ENCODE measurements around the gene HAVCR2. TPM values are rescaled to one million over a fixed set of nuclear protein-coding genes. Genes with fewer than 3 reads are reported as not detected.

HAVCR2 gene
- total RNA-seq, 1 experiment from 2014 or later = not detected

DNA sequence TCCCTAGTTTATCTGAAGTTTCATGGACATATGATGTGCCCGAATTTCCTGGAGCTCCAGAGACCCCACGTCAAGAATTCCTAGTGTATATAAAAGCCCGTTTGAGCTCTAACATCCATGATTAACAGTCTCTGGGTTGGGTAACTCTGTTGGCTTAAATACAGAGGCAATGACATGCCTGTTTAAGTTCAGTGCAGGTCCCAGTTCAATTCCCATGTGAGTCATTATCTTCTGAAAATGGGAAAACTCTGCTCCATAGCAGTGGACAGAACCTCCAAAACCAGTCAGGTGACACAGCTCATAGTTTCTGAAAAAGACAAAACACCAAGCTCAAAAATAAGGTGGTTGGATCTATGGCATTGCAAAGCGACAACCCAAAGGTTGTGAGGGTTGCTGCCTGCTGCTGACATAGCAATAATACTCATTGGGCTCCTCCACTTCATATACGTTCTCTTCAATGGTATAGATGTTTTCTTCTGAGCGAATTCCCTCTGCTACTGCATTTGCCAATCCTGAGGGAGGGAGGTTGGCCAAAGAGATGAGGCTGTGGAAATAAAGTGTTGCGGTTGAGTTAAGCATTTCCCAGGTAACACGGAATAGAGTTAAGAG, 22.0 kb downstream of the HAVCR2 start:
- no peaks in the 10 kb centered on the region for H3K9me3 ChIP-seq (ENCODE audit: insufficient read depth, low read depth)
- ChIA-PET CTCF (no interaction called here), POLR2A (ENCODE audit: unreplicated experiment) (no interaction called here)
- no TSS peak for BruUV-seq (replicated peaks)
- no peak overlapping the region for H3K4me2 ChIP-seq
- no peaks in the 10 kb centered on the region for H3K27me3 ChIP-seq (ENCODE audit: insufficient read depth, low read depth)
- H3K27ac ChIP-seq = no peak overlapping the region
- H3F3A ChIP-seq (ENCODE audit: insufficient read depth, low read depth) = no peaks in the 10 kb centered on the region
- no peak overlapping the region for H2AFZ ChIP-seq
- DNase-seq = no peak
- H4K20me1 ChIP-seq (ENCODE audit: insufficient read depth) = no peaks in the 10 kb centered on the region
- no peaks in the 10 kb centered on the region for H3K79me2 ChIP-seq (ENCODE audit: low read depth)
- TF ChIP-seq EZH2 (IDR thresholded peaks at IDR 0.05; ENCODE audit: low read depth) = no peak
- TF ChIP-seq, protein P1, sequence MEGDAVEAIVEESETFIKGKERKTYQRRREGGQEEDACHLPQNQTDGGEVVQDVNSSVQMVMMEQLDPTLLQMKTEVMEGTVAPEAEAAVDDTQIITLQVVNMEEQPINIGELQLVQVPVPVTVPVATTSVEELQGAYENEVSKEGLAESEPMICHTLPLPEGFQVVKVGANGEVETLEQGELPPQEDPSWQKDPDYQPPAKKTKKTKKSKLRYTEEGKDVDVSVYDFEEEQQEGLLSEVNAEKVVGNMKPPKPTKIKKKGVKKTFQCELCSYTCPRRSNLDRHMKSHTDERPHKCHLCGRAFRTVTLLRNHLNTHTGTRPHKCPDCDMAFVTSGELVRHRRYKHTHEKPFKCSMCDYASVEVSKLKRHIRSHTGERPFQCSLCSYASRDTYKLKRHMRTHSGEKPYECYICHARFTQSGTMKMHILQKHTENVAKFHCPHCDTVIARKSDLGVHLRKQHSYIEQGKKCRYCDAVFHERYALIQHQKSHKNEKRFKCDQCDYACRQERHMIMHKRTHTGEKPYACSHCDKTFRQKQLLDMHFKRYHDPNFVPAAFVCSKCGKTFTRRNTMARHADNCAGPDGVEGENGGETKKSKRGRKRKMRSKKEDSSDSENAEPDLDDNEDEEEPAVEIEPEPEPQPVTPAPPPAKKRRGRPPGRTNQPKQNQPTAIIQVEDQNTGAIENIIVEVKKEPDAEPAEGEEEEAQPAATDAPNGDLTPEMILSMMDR (conservative IDR thresholded peaks at IDR 0.05) = no peak
- no peaks in the 10 kb centered on the region for H3K36me3 ChIP-seq (ENCODE audit: low read depth)
- no peak overlapping the region for H3K4me3 ChIP-seq
- H3K9me2 ChIP-seq (ENCODE audit: insufficient read depth) = no peaks in the 10 kb centered on the region
- intact Hi-C loops (cut with micrococcal nuclease; ENCODE audit: unreplicated experiment) = no loop called here
- no peaks in the 10 kb centered on the region for H3K4me1 ChIP-seq (replicated peaks; ENCODE audit: insufficient read depth)

DNA sequence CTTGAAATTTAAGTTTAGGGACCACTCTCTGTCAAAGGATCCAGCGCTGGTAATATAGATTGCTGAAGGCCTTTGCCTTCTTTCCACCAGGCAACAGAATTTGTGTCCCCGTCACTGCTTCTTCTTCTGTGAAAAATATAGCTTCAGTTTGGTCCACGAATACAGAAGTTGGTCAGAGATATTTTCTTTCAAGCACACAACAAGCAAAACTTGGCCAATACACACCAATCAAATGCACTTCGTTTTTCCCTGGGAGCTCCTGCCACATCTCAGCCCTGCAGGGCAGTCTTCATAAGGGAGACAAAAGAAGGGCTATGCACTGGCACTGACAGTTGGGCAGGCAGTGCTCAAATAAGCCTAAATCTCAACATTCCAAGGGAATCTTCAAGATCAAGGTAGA, 22.9 kb downstream of the HAVCR2 start:
- no peak overlapping the region for H3K4me3 ChIP-seq
- no peaks in the 10 kb centered on the region for H3K36me3 ChIP-seq (ENCODE audit: low read depth)
- DNase-seq = no peak
- H3K4me2 ChIP-seq = no peak overlapping the region
- no TSS peak for BruUV-seq (replicated peaks)
- ChIA-PET CTCF (no interaction called here), POLR2A (ENCODE audit: unreplicated experiment) (no interaction called here)
- H3K79me2 ChIP-seq (ENCODE audit: low read depth) = no peaks in the 10 kb centered on the region
- no peaks in the 10 kb centered on the region for H3K27me3 ChIP-seq (ENCODE audit: insufficient read depth, low read depth)
- no peaks in the 10 kb centered on the region for H3K9me2 ChIP-seq (ENCODE audit: insufficient read depth)
- no peaks in the 10 kb centered on the region for H3K9me3 ChIP-seq (ENCODE audit: insufficient read depth, low read depth)
- no peaks in the 10 kb centered on the region for H3F3A ChIP-seq (ENCODE audit: insufficient read depth, low read depth)
- no peak for TF ChIP-seq EZH2 (IDR thresholded peaks at IDR 0.05; ENCODE audit: low read depth)
- TF ChIP-seq, protein P1 (conservative IDR thresholded peaks at IDR 0.05) = no peak
- no peaks in the 10 kb centered on the region for H3K4me1 ChIP-seq (replicated peaks; ENCODE audit: insufficient read depth)
- no peaks in the 10 kb centered on the region for H4K20me1 ChIP-seq (ENCODE audit: insufficient read depth)
- intact Hi-C loops (cut with micrococcal nuclease; ENCODE audit: unreplicated experiment) = no loop called here
- no peak overlapping the region for H3K27ac ChIP-seq
- no peak overlapping the region for H2AFZ ChIP-seq

DNA sequence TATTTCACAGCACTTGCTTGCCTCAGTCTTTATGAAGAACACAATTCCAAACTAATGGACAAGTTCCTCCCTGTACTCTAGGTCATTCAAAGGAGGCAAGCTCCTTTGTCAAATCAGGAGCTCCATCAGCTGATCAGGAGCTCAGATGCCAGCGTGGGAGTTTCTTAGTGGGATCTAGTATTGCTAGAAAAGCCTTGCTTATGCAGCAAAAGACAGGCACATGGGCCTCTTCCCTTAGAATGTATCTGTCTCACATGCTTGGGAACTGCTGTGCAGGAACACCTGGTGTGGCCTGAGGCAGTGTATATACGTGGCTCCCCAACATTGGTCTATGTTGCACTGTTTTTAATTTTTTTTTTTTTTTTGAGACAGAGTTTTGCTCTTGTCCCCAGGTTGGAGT, 28.6 kb downstream of the HAVCR2 start:
- DNase-seq = no peak
- Histone ChIP-seq H3K27ac (no peak overlapping the region), H2AFZ (no peak overlapping the region), H3K9me2 (ENCODE audit: insufficient read depth) (no peaks in the 10 kb centered on the region), H3K9me3 (ENCODE audit: insufficient read depth, low read depth) (no peaks in the 10 kb centered on the region), H3K4me3 (no peak overlapping the region), H3F3A (ENCODE audit: insufficient read depth, low read depth) (no peaks in the 10 kb centered on the region), H3K27me3 (ENCODE audit: insufficient read depth, low read depth) (no peaks in the 10 kb centered on the region), H4K20me1 (ENCODE audit: insufficient read depth) (no peaks in the 10 kb centered on the region), H3K36me3 (ENCODE audit: low read depth) (no peaks in the 10 kb centered on the region), H3K79me2 (ENCODE audit: low read depth) (no peaks in the 10 kb centered on the region), H3K4me2 (no peak overlapping the region), H3K4me1 (replicated peaks; ENCODE audit: insufficient read depth) (no peaks in the 10 kb centered on the region; the same call in 1 of the 2 replicates)
- BruUV-seq (replicated peaks) = no TSS peak
- CTCF ChIA-PET = no interaction called here
- POLR2A ChIA-PET (ENCODE audit: unreplicated experiment) = no interaction called here
- intact Hi-C loops (cut with micrococcal nuclease; ENCODE audit: unreplicated experiment) = no loop called here
- TF ChIP-seq EZH2 (IDR thresholded peaks at IDR 0.05; ENCODE audit: low read depth) = no peak
- TF ChIP-seq, protein P1 (conservative IDR thresholded peaks at IDR 0.05) = no peak
